CD8-positive, alpha-beta memory T cell (primary cell): ENCODE results near the gene CHPF2. TPM values are rescaled to one million over a fixed set of nuclear protein-coding genes. Genes with fewer than 3 reads are reported as not detected.

Experiments
- CTCF ChIA-PET: fragments of 350-600 bp; sonication (Branson Sonifier 250); formaldehyde crosslinking; loops from one replicate; lab custom pipeline; 2021; ENCODE audit warnings: antibody characterized with exemption; lab: Charles Lee
- POLR2A ChIA-PET: fragments of 350-600 bp; sonication (Branson Sonifier 250); formaldehyde crosslinking; loops from one replicate; lab custom pipeline; 2021; ENCODE audit warnings: antibody characterized with exemption; lab: Charles Lee
- DNase-seq, 5 donors: peaks; one replicate each; pipeline versions ENCODE4 v3.0.0 to v3.0.0-alpha.2; 2020 to 2022; ENCODE audit warnings: mixed read lengths in 1 of 5
- H3K27ac ChIP-seq: one replicate; pipeline ENCODE4 v1.7.0; 2013; ENCODE audit warnings: low read depth, mild to moderate bottlenecking, low read length, moderate library complexity
- H3K27me3 ChIP-seq: 2 replicates; pipeline ENCODE4 v1.7.0; 2013; ENCODE audit warnings: low read length, mild to moderate bottlenecking; ENCODE audit not compliant: insufficient read depth, poor library complexity, severe bottlenecking
- H3K36me3 ChIP-seq: 2 replicates; pipeline ENCODE4 v1.7.0; 2013; ENCODE audit warnings: mild to moderate bottlenecking, low read length, moderate library complexity; ENCODE audit not compliant: insufficient read depth
- H3K4me1 ChIP-seq: 2 replicates; pipeline ENCODE4 v1.7.0; 2013; ENCODE audit warnings: mild to moderate bottlenecking, low read length, moderate library complexity; ENCODE audit not compliant: insufficient read depth
- H3K4me3 ChIP-seq: 2 replicates; pipeline ENCODE4 v1.7.0; 2013; ENCODE audit warnings: mild to moderate bottlenecking, low read length
- H3K9me3 ChIP-seq: 2 replicates; pipeline ENCODE4 v1.7.0; 2013; ENCODE audit warnings: mild to moderate bottlenecking, low read length
- H3K27ac Mint-ChIP-seq, 8 donors: one replicate each; pipeline ENCODE4 v1.8.0; 2020 to 2021; ENCODE audit warnings: mixed read lengths in 8 of 8, mild to moderate bottlenecking in 6 of 8, inconsistent platforms in 3 of 8, moderate library complexity in 3 of 8
- H3K27me3 Mint-ChIP-seq, 2 donors: one replicate each; pipeline ENCODE4 v1.8.0; 2020 to 2021; ENCODE audit warnings: mixed read lengths in 2 of 2, mild to moderate bottlenecking in 1 of 2, moderate library complexity in 1 of 2
- H3K36me3 Mint-ChIP-seq, 3 donors: one replicate each; pipeline ENCODE4 v1.8.0; 2020 to 2021; ENCODE audit warnings: mixed read lengths in 3 of 3, inconsistent platforms in 1 of 3, mild to moderate bottlenecking in 1 of 3
- H3K4me1 Mint-ChIP-seq, 3 donors: one replicate each; pipeline ENCODE4 v1.8.0; 2020 to 2021; ENCODE audit warnings: mixed read lengths in 3 of 3, inconsistent platforms in 1 of 3, mild to moderate bottlenecking in 1 of 3
- H3K4me3 Mint-ChIP-seq, 7 donors: one replicate each; pipeline ENCODE4 v1.8.0; 2020 to 2021; ENCODE audit warnings: mixed read lengths in 7 of 7, mild to moderate bottlenecking in 6 of 7, moderate library complexity in 4 of 7, inconsistent platforms in 2 of 7
- H3K9me3 Mint-ChIP-seq, 5 donors: one replicate each; pipeline ENCODE4 v1.8.0; 2020 to 2022; ENCODE audit warnings: mixed read lengths in 5 of 5, mild to moderate bottlenecking in 3 of 5, moderate library complexity in 2 of 5, inconsistent platforms in 1 of 5
- polyA plus RNA-seq: library from polyadenylated mRNA; unstranded; fragments of 300-500 nt; fragmentation: Illumina TruSeq; gene quantifications from one replicate; pipeline ENCODE4 v1.2.3, GENCODE V29; 2021
- total RNA-seq, 2 experiments: library from RNA; stranded (reverse); gene quantifications; one replicate each; pipeline ENCODE4 v1.2.3, GENCODE V29; 2021

CHPF2 gene
- total and polyA plus RNA-seq, 3 experiments from 2014 or later = 31.3 to 37.0 (median 36.6) TPM

GRCh38 chr7:151254851-151255250 lies 22.6 kb downstream of the CHPF2 start:
- Mint-ChIP-seq H3K9me3 (no peaks in the 10 kb centered on the region), H3K27me3 (peaks cover 32 to 49% of the 10 kb centered on the region in 2 donors), H3K36me3 (peaks cover 0 to 8% (median 0%) of the 10 kb centered on the region in 3 donors), H3K4me1 (peaks cover 15 to 24% (median 16%) of the 10 kb centered on the region in 3 donors), H3K27ac (no peak overlapping the region), H3K4me3 (no peak overlapping the region)
- Histone ChIP-seq H3K9me3 (no peaks in the 10 kb centered on the region), H3K4me3 (no peak overlapping the region), H3K27ac (no peak overlapping the region), H3K4me1 (peaks cover 8% of the 10 kb centered on the region), H3K27me3 (peaks cover 6% of the 10 kb centered on the region), H3K36me3 (no peaks in the 10 kb centered on the region)
- peak in 1 of 5 donors; percentile 29 for DNase-seq
- ChIA-PET POLR2A (no interaction called here), CTCF (no interaction called here)

GRCh38 chr7:151255390-151255789 lies 23.1 kb downstream of the CHPF2 start:
- Histone ChIP-seq H3K9me3 (no peaks in the 10 kb centered on the region), H3K4me1 (peaks cover 8% of the 10 kb centered on the region), H3K36me3 (no peaks in the 10 kb centered on the region), H3K27me3 (peaks cover 6% of the 10 kb centered on the region), H3K27ac (no peak overlapping the region), H3K4me3 (no peak overlapping the region)
- POLR2A ChIA-PET = no interaction called here
- H3K36me3 Mint-ChIP-seq = peaks cover 0 to 8% (median 0%) of the 10 kb centered on the region in 3 donors
- CTCF ChIA-PET = interaction anchor here (1.1 to 1.3 kb wide), 2 partner anchors 8 to 145 kb away, joined by 3 to 5 read pairs; no protein-coding TSS in a partner anchor
- peaks cover 34 to 46% of the 10 kb centered on the region in 2 donors for H3K27me3 Mint-ChIP-seq
- H3K4me1 Mint-ChIP-seq = peaks cover 12 to 20% (median 16%) of the 10 kb centered on the region in 3 donors
- peak in 1 of 5 donors; percentile 3 for DNase-seq
- H3K4me3 Mint-ChIP-seq = peak overlapping the region in 1 of 7 donors; percentile 23
- no peaks in the 10 kb centered on the region for H3K9me3 Mint-ChIP-seq
- H3K27ac Mint-ChIP-seq = no peak overlapping the region

GRCh38 chr7:151256410-151257045 lies 24.2 kb downstream of the CHPF2 start:
- no peaks in the 10 kb centered on the region for H3K9me3 Mint-ChIP-seq
- H3K27me3 Mint-ChIP-seq = peaks cover 33 to 41% of the 10 kb centered on the region in 2 donors

GRCh38 chr7:151257990-151258389 lies 25.7 kb downstream of the CHPF2 start:
- peak overlapping the region in 1 of 8 donors; percentile 30 for H3K27ac Mint-ChIP-seq
- H3K9me3 Mint-ChIP-seq = no peaks in the 10 kb centered on the region
- H3K36me3 ChIP-seq = no peaks in the 10 kb centered on the region
- peaks cover 0 to 8% (median 0%) of the 10 kb centered on the region in 3 donors for H3K36me3 Mint-ChIP-seq
- no peak overlapping the region for H3K4me3 ChIP-seq
- no peak overlapping the region for H3K27ac ChIP-seq
- POLR2A ChIA-PET = no interaction called here
- CTCF ChIA-PET = interaction anchor here (1.0 kb wide), 1 partner anchor 10 kb away, joined by 7 read pairs; the partner anchor contains the start of gene SMARCD3
- no peaks in the 10 kb centered on the region for H3K4me1 ChIP-seq
- no peaks in the 10 kb centered on the region for H3K4me1 Mint-ChIP-seq
- H3K9me3 ChIP-seq = no peaks in the 10 kb centered on the region
- H3K4me3 Mint-ChIP-seq = no peak overlapping the region
- no peak for DNase-seq
- peaks cover 8% of the 10 kb centered on the region for H3K27me3 ChIP-seq
- H3K27me3 Mint-ChIP-seq = peaks cover 28 to 32% of the 10 kb centered on the region in 2 donors

More at GRCh38 chr7:151256410-151257045, 24.2 kb downstream of the CHPF2 start:
- peaks cover 0 to 8% (median 0%) of the 10 kb centered on the region in 3 donors for H3K36me3 Mint-ChIP-seq
- POLR2A ChIA-PET = interaction anchor here (0.7 kb wide), 1 partner anchor 205 kb away, joined by 3 read pairs; no protein-coding TSS in a partner anchor
- peaks cover 3 to 10% (median 9%) of the 10 kb centered on the region in 3 donors for H3K4me1 Mint-ChIP-seq
- no peak overlapping the region for H3K27ac Mint-ChIP-seq
- peak overlapping the region in 1 of 7 donors; percentile 54 for H3K4me3 Mint-ChIP-seq
- Histone ChIP-seq H3K4me3 (no peak overlapping the region), H3K27me3 (peaks cover 4% of the 10 kb centered on the region), H3K4me1 (no peaks in the 10 kb centered on the region), H3K36me3 (no peaks in the 10 kb centered on the region), H3K9me3 (no peaks in the 10 kb centered on the region), H3K27ac (no peak overlapping the region)
- no peak for DNase-seq
- CTCF ChIA-PET = interaction anchor here (0.9 to 1.3 kb wide), 3 partner anchors 12 to 146 kb away, joined by 3 read pairs; no protein-coding TSS in a partner anchor

GRCh38 chr7:151260471-151260870 lies 28.2 kb downstream of the CHPF2 start:
- Histone ChIP-seq H3K27ac (no peak overlapping the region), H3K9me3 (no peaks in the 10 kb centered on the region), H3K4me1 (no peaks in the 10 kb centered on the region), H3K27me3 (peaks cover 8% of the 10 kb centered on the region), H3K36me3 (no peaks in the 10 kb centered on the region), H3K4me3 (no peak overlapping the region)
- Mint-ChIP-seq H3K4me3 (no peak overlapping the region), H3K36me3 (peaks cover 0 to 8% (median 0%) of the 10 kb centered on the region in 3 donors), H3K27ac (peak overlapping the region in 1 of 8 donors; percentile 4), H3K27me3 (peaks cover 17 to 27% of the 10 kb centered on the region in 2 donors), H3K4me1 (no peaks in the 10 kb centered on the region), H3K9me3 (no peaks in the 10 kb centered on the region)
- ChIA-PET CTCF (interaction anchor here (2.1 kb wide), 1 partner anchor 16 kb away, joined by 5 read pairs; no protein-coding TSS in a partner anchor), POLR2A (no interaction called here)
- DNase-seq = no peak

GRCh38 chr7:151260883-151261282 lies 28.6 kb downstream of the CHPF2 start:
- POLR2A ChIA-PET = no interaction called here
- CTCF ChIA-PET = interaction anchor here (2.1 kb wide), 1 partner anchor 17 kb away, joined by 5 read pairs; no protein-coding TSS in a partner anchor
- Mint-ChIP-seq H3K27ac (no peak overlapping the region), H3K27me3 (peaks cover 19 to 26% of the 10 kb centered on the region in 2 donors), H3K4me1 (no peaks in the 10 kb centered on the region), H3K4me3 (no peak overlapping the region), H3K9me3 (no peaks in the 10 kb centered on the region), H3K36me3 (peaks cover 0 to 8% (median 0%) of the 10 kb centered on the region in 3 donors)
- no peaks in the 10 kb centered on the region for H3K36me3 ChIP-seq
- DNase-seq = no peak
- H3K4me1 ChIP-seq = no peaks in the 10 kb centered on the region
- H3K9me3 ChIP-seq = no peaks in the 10 kb centered on the region
- peaks cover 8% of the 10 kb centered on the region for H3K27me3 ChIP-seq
- no peak overlapping the region for H3K4me3 ChIP-seq
- no peak overlapping the region for H3K27ac ChIP-seq

- no peak overlapping the region for H3K27ac ChIP-seq
- no peak overlapping the region for H3K4me3 ChIP-seq
- ChIA-PET CTCF (interaction anchor here (2.1 kb wide), 1 partner anchor 17 kb away, joined by 5 read pairs; no protein-coding TSS in a partner anchor), POLR2A (no interaction called here)
- H3K9me3 ChIP-seq = no peaks in the 10 kb centered on the region
- Mint-ChIP-seq H3K36me3 (peaks cover 0 to 8% (median 0%) of the 10 kb centered on the region in 3 donors), H3K27ac (no peak overlapping the region), H3K27me3 (peaks cover 20 to 23% of the 10 kb centered on the region in 2 donors), H3K4me1 (no peaks in the 10 kb centered on the region), H3K4me3 (no peak overlapping the region), H3K9me3 (no peaks in the 10 kb centered on the region)
- peaks cover 8% of the 10 kb centered on the region for H3K27me3 ChIP-seq
- no peak for DNase-seq
- no peaks in the 10 kb centered on the region for H3K36me3 ChIP-seq
- H3K4me1 ChIP-seq = no peaks in the 10 kb centered on the region
Observed at GRCh38 chr7:151261529-151261928, 29.2 kb downstream of the CHPF2 start.

- no peak overlapping the region for H3K4me3 ChIP-seq
- no peaks in the 10 kb centered on the region for H3K9me3 Mint-ChIP-seq
- H3K9me3 ChIP-seq = no peaks in the 10 kb centered on the region
- no peak overlapping the region for H3K27ac ChIP-seq
- ChIA-PET CTCF (no interaction called here), POLR2A (no interaction called here)
- H3K4me1 Mint-ChIP-seq = no peaks in the 10 kb centered on the region
- H3K27me3 Mint-ChIP-seq = peaks cover 6 to 15% of the 10 kb centered on the region in 2 donors
- no peak overlapping the region for H3K4me3 Mint-ChIP-seq
- no peaks in the 10 kb centered on the region for H3K36me3 ChIP-seq
- peaks cover 8% of the 10 kb centered on the region for H3K27me3 ChIP-seq
- peaks cover 0 to 1% (median 0%) of the 10 kb centered on the region in 3 donors for H3K36me3 Mint-ChIP-seq
- no peak for DNase-seq
- H3K4me1 ChIP-seq = no peaks in the 10 kb centered on the region
- H3K27ac Mint-ChIP-seq = no peak overlapping the region
Observed at GRCh38 chr7:151264615-151265014, 32.3 kb downstream of the CHPF2 start.
